SU-DHL-6 (cell line): Measurements from ENCODE around the gene CD247.

Source experiments
- H2AFZ ChIP-seq: fragments of 200-600 bp; sonication (generic); 2 replicates; pipeline ENCODE4 v1.6.1; 2014; ENCODE audit warnings: low read depth, mild to moderate bottlenecking, moderate library complexity, mixed read lengths, antibody characterized with exemption, low read length; ENCODE audit not compliant: severe bottlenecking
- H3F3A ChIP-seq: fragments of 200-600 bp; shearing (Covaris generic); 2 replicates; pipeline ENCODE4 v1.6.0; 2016; ENCODE audit warnings: antibody characterized with exemption, mild to moderate bottlenecking; ENCODE audit not compliant: insufficient read depth
- H3K27ac ChIP-seq: fragments of 200-600 bp; sonication (generic); 2 replicates; pipeline ENCODE4 v1.5.1; 2016; ENCODE audit warnings: low read depth, mild to moderate bottlenecking, low read length, moderate library complexity, mixed read lengths
- H3K27me3 ChIP-seq: fragments of 200-600 bp; sonication (generic), shearing (Covaris generic); 2 replicates; pipeline ENCODE4 v1.6.0; 2014; ENCODE audit warnings: mild to moderate bottlenecking, low read length
- H3K36me3 ChIP-seq: fragments of 200-600 bp; sonication (generic); 2 replicates; pipeline ENCODE4 v1.6.1; 2014; ENCODE audit warnings: mild to moderate bottlenecking, low read length, mixed read lengths
- H3K4me2 ChIP-seq: fragments of 300-600, 200-600 bp; shearing (Covaris generic), sonication (generic); 2 replicates; pipeline ENCODE4 v1.6.0; 2014; ENCODE audit warnings: low read length, low read depth, mild to moderate bottlenecking; ENCODE audit not compliant: poor library complexity, severe bottlenecking
- H3K4me3 ChIP-seq: fragments of 200-600 bp; sonication (generic); 2 replicates; pipeline ENCODE4 v1.5.1; 2014; ENCODE audit warnings: antibody characterized with exemption, low read length, mild to moderate bottlenecking, mixed read lengths; ENCODE audit not compliant: insufficient read depth, poor library complexity, severe bottlenecking
- H3K79me2 ChIP-seq: fragments of 200-600 bp; sonication (generic); 2 replicates; pipeline ENCODE4 v1.6.1; 2014; ENCODE audit warnings: mild to moderate bottlenecking, low read length, moderate library complexity; ENCODE audit not compliant: insufficient read depth
- H3K9ac ChIP-seq: fragments of 200-600 bp; sonication (generic); 2 replicates; pipeline ENCODE4 v1.7.0; 2014; ENCODE audit warnings: mild to moderate bottlenecking, low read length
- H3K9me2 ChIP-seq: fragments of 200-600 bp; sonication (generic); replicated peaks from 2 replicates; pipeline ENCODE4 v1.6.1; 2014; ENCODE audit warnings: low read length; ENCODE audit not compliant: insufficient read depth
- H3K9me3 ChIP-seq: fragments of 200-600 bp; sonication (generic); 2 replicates; pipeline ENCODE4 v1.6.1; 2014; ENCODE audit warnings: low read length, mixed read lengths; ENCODE audit not compliant: insufficient read depth
- H4K20me1 ChIP-seq: fragments of 200-600 bp; sonication (generic); 2 replicates; pipeline ENCODE4 v1.6.1; 2014; ENCODE audit warnings: low read depth, mild to moderate bottlenecking, antibody characterized with exemption, low read length, moderate library complexity, mixed read lengths
- EZH2phosphoT487 ChIP-seq: fragments of 200-600 bp; sonication (generic), shearing (Covaris generic); conservative IDR thresholded peaks from 2 replicates; pipeline ENCODE4 v1.6.1; 2018; ENCODE audit warnings: mild to moderate bottlenecking, antibody characterized with exemption, low read length, moderate library complexity, mixed read lengths
- TF ChIP-seq, protein P1 (sequence below): fragments of 200-600 bp; sonication (generic); IDR thresholded peaks from one replicate; pipeline ENCODE4 v1.5.1; 2017; ENCODE audit warnings: antibody characterized with exemption, mild to moderate bottlenecking, low read length, moderate library complexity; ENCODE audit not compliant: insufficient read depth, poor library complexity, severe bottlenecking

CD247 gene

GRCh38 chr1:167516404-167517388 lies 1.6 kb downstream of the CD247 start:
- no peaks in the 10 kb centered on the region for H3K79me2 ChIP-seq
- no peaks in the 10 kb centered on the region for H3F3A ChIP-seq
- H3K9ac ChIP-seq, result no peak overlapping the region
- H3K9me3 ChIP-seq, result no peaks in the 10 kb centered on the region
- no peak for TF ChIP-seq EZH2phosphoT487
- TF ChIP-seq, protein P1, sequence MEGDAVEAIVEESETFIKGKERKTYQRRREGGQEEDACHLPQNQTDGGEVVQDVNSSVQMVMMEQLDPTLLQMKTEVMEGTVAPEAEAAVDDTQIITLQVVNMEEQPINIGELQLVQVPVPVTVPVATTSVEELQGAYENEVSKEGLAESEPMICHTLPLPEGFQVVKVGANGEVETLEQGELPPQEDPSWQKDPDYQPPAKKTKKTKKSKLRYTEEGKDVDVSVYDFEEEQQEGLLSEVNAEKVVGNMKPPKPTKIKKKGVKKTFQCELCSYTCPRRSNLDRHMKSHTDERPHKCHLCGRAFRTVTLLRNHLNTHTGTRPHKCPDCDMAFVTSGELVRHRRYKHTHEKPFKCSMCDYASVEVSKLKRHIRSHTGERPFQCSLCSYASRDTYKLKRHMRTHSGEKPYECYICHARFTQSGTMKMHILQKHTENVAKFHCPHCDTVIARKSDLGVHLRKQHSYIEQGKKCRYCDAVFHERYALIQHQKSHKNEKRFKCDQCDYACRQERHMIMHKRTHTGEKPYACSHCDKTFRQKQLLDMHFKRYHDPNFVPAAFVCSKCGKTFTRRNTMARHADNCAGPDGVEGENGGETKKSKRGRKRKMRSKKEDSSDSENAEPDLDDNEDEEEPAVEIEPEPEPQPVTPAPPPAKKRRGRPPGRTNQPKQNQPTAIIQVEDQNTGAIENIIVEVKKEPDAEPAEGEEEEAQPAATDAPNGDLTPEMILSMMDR, result no peak
- no peaks in the 10 kb centered on the region for H3K36me3 ChIP-seq
- no peaks in the 10 kb centered on the region for H3K9me2 ChIP-seq
- no peaks in the 10 kb centered on the region for H4K20me1 ChIP-seq
- no peak overlapping the region for H3K27ac ChIP-seq
- H2AFZ ChIP-seq, result no peak overlapping the region
- H3K27me3 ChIP-seq, result no peaks in the 10 kb centered on the region
- no peak overlapping the region for H3K4me2 ChIP-seq
- no peak overlapping the region for H3K4me3 ChIP-seq

DNA sequence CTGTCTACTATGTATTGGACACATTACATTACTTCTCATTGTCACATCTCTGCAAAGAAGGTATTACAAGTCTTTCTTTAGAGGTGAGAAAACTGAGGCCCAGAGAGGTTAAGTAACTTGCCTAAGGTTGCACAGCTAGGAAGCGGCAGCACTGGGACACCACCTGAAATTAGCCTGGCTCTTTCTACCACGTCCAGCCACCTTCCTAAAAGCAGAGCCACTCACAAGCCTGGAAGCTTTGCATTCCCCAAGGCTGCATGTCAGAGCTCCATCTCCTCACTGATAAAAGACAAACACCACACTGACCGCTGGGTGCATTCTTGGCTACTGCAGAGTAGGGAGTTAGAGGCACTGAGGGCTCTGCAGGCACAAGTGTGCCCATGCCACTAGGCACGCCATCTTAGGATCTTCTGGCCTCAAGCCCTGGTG lies 2.4 kb downstream of the CD247 start:
- no peak overlapping the region for H2AFZ ChIP-seq
- H3K9me3 ChIP-seq, result no peaks in the 10 kb centered on the region
- H3K9me2 ChIP-seq, result no peaks in the 10 kb centered on the region
- H4K20me1 ChIP-seq, result no peaks in the 10 kb centered on the region
- H3K27me3 ChIP-seq, result no peaks in the 10 kb centered on the region
- no peak overlapping the region for H3K9ac ChIP-seq
- no peaks in the 10 kb centered on the region for H3F3A ChIP-seq
- H3K36me3 ChIP-seq, result no peaks in the 10 kb centered on the region
- no peaks in the 10 kb centered on the region for H3K79me2 ChIP-seq
- H3K4me3 ChIP-seq, result no peak overlapping the region
- no peak overlapping the region for H3K4me2 ChIP-seq
- TF ChIP-seq EZH2phosphoT487, result no peak
- TF ChIP-seq, protein P1, result no peak
- H3K27ac ChIP-seq, result no peak overlapping the region

DNA sequence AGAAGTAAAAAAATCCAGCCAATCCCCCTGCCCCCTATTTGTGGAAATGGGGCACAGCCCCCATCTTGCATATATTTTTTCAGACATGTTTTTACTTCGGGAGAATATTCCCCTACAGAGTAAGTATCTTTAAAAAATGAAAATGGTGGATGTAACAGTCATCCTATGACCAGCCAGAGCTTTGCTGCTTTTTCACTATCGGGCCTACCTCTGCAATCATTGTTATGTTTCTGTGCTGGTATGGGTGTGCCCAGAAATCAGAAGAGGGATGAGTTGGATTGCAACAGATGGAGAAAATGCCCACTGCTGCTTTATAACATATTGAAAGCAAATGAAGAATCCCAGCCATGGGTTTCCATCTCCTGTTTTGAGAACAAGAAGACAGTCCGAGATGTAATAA lies 2.9 kb downstream of the CD247 start:
- H3K4me2 ChIP-seq, result no peak overlapping the region
- no peaks in the 10 kb centered on the region for H3K9me3 ChIP-seq
- H3F3A ChIP-seq, result no peaks in the 10 kb centered on the region
- H3K27ac ChIP-seq, result no peak overlapping the region
- H3K9ac ChIP-seq, result no peak overlapping the region
- no peaks in the 10 kb centered on the region for H4K20me1 ChIP-seq
- no peaks in the 10 kb centered on the region for H3K36me3 ChIP-seq
- TF ChIP-seq EZH2phosphoT487, result no peak
- TF ChIP-seq, protein P1, result no peak
- H3K9me2 ChIP-seq, result no peaks in the 10 kb centered on the region
- H2AFZ ChIP-seq, result no peak overlapping the region
- no peaks in the 10 kb centered on the region for H3K79me2 ChIP-seq
- no peak overlapping the region for H3K4me3 ChIP-seq
- H3K27me3 ChIP-seq, result no peaks in the 10 kb centered on the region
